Measurements from ENCODE around the gene KAZN. TPM values are rescaled to one million over a fixed set of nuclear protein-coding genes. Genes with fewer than 3 reads are reported as not detected.
A peak's percentile ranks its signal among the peaks of the same experiment; 100 is the strongest.

Gene KAZN
- total RNA-seq, 1 experiment from 2014 or later = 3.4 TPM

DNA sequence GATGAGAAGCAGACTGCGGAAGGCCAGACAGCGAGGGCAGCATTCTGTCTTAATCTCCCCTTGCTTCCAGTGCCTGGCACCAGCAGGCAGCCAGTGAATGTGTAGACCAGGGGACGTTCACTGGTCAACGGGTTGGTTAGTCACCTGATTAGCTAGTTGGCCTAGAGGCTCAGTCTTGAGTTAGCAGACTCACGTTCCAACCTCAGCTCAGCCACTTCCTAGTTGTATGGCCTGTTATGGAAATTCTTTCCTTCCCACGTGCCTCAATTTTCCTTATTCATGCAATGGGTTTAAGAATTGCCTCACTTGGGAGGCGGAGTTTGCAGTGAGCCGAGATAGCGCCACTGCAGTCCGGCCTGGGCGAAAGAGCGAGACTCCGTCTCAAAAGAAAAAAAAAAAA is 305.4 kb downstream of the KAZN start:
- no peaks in the 10 kb centered on the region for H3K27me3 ChIP-seq
- H3K36me3 ChIP-seq = no peaks in the 10 kb centered on the region
- no peak overlapping the region for H3K4me3 ChIP-seq
- no peak for DNase-seq
- no peaks in the 10 kb centered on the region for H3K9me3 ChIP-seq

DNA sequence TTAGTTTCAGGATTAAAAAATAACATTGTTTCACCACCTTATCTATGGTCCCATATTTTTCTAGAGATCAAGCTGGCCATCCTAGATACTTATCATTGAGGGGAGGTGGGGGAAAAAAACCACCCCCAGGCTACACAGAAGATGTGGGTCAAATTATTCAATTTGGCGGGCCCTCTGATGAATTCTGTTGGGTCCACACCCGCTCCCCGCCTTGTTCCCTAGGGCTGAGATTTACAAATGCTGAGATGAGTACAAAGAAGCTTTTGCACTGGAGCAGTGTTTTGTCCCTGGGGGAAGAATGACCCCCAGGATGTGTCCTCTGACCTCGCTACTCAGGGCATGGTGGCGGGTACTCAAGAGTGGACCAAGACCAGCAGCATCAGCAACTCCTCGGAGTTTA is 308.2 kb downstream of the KAZN start:
- H3K9me3 ChIP-seq = no peaks in the 10 kb centered on the region
- DNase-seq = no peak

DNA sequence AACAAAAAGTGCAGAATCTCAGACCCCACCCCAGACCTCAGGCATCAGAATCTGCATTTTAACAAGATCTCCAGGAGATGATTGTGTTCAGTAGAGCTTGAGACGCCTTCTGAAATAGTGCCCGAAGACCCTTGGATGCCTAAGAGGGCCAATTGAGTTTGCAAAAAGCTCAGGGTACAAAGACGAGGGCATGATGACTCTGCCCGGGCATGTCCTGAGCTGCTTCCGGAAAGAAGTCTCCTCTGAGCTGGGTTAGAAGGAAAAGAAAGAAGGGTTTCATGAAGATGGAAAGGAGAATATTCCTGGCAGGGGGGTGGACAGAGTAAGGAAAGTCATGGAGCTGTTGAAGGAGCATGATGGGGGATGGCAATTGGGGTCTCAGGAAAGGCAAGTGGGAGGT is 308.9 kb downstream of the KAZN start:
- no peaks in the 10 kb centered on the region for H3K9me3 ChIP-seq
- no peaks in the 10 kb centered on the region for H3K27me3 ChIP-seq
- H3K36me3 ChIP-seq = no peaks in the 10 kb centered on the region
- no peak for DNase-seq
- no peak overlapping the region for H3K4me3 ChIP-seq

More for the DNA sequence above, 308.2 kb downstream of the KAZN start:
- no peaks in the 10 kb centered on the region for H3K36me3 ChIP-seq
- H3K27me3 ChIP-seq = no peaks in the 10 kb centered on the region
- H3K4me3 ChIP-seq = no peak overlapping the region

DNA sequence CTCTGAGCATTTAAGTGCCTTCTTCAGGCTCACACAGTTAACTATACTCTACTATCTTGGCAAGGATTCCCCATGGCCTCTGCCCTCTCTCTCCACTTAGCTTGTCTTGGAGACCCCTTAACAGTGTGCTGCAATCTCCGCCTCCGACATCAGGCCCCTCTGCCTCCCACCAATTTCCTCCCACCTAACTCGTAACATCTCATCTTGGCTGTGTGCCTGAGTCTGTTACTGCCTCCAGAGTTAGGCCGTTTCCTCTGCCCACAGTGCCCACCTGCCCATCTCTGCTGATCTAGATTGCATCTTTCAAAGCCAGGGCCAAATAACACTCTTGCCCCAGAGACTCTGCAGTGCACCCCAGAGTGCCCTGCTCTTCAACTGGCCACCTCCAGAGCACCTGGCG is 310.8 kb downstream of the KAZN start:
- H3K36me3 ChIP-seq = no peaks in the 10 kb centered on the region
- no peak overlapping the region for H3K4me3 ChIP-seq
- H3K27me3 ChIP-seq = no peaks in the 10 kb centered on the region
- no peaks in the 10 kb centered on the region for H3K9me3 ChIP-seq
- DNase-seq = no peak

DNA sequence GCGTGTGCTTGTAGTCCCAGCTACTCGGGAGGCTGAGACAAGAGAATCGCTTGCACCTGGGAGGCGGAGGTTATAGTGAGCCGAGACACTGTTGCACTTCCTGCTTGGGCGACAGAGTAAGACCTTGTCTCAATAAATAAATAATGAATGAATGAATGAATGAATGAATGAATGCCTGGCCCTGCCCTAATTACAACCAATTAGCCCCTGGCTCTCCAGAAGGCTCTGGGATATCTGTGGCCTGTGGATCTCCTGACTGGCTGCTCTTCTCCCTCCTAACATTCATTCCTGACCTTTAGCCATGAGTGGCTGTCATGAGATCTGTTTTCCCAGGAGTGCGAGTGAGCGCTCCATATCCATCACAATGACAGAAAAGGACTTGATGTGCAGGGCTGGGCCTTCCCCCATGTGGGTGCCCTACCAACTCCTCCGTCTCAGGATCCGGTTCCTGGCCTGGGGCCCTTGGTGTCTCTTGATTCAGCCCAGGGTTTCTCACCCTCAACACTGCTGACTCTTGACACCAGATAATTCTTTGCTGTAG is 311.5 kb downstream of the KAZN start:
- DNase-seq = no peak
- no peaks in the 10 kb centered on the region for H3K27me3 ChIP-seq
- no peak overlapping the region for H3K4me3 ChIP-seq
- no peaks in the 10 kb centered on the region for H3K36me3 ChIP-seq
- no peaks in the 10 kb centered on the region for H3K9me3 ChIP-seq

DNA sequence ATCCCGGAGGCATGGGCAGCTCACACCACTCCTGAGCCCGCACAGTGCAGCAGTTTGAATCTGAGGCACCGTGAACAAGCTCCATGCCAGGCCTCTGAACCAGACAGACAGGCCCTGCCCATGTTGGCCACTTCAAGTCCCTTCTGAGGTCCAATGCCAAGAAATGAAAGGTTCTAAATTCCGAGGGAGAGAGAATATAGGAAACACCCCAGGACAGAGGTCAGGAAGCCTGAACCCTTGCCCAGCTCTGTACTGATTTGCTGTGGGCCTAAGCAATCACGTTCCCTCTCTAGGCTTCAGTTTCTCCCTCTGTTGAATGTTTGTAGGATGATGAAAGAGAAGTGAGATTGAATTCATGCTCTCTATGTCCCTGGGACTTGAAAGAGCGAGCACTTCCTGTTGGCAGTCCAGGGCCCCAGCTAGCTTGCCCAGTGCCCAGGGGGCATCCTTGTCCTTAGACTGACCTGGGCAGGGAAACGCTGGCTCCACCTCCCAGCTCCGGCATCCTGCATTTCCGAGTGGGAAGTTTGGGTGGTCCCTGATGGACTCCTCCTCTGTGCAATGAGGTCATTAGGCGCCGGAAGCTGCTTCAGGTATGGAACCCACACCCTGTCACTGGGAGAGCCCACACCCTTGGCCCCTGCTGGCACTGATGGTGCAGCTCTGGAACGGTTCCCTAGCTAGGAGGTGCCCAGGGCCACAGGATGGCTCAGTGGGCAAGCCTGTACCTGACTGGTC is 312.7 kb downstream of the KAZN start:
- Histone ChIP-seq H3K36me3 (no peaks in the 10 kb centered on the region), H3K9me3 (no peaks in the 10 kb centered on the region), H3K27me3 (no peaks in the 10 kb centered on the region), H3K4me3 (no peak overlapping the region)
- DNase-seq = peak; percentile 76

DNA sequence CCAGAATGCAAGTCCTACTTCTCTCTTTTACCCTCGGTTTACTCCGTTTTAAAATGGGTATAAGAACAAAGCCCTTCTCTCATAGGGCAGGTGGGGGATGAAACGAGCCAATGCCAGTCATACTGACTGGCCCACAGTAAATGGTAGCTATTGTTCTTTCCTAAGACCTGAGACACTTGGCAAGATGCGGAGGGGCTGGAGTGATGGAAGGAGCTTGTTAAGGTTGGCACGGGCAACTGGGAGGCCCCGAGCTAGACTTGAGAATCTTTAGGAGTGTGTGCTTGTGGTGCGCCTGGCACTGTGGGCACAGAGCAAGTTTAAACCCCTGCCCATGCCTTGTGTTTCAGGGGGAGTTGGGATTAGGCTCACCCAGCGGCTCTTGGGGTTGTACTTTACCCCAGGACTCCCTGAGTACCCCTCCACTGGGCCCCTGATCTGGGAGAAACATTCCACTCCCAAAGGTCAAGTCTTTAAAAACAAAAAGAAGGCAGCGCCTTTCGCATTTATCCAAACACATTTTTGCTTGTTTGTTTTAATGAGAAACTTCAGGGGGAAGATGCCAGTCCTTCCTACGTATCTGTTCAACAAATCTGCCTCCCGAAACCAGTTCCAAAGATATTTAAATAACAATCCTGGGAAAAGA is 314.5 kb downstream of the KAZN start:
- no peaks in the 10 kb centered on the region for H3K36me3 ChIP-seq
- H3K4me3 ChIP-seq = no peak overlapping the region
- no peaks in the 10 kb centered on the region for H3K9me3 ChIP-seq
- no peaks in the 10 kb centered on the region for H3K27me3 ChIP-seq
- no peak for DNase-seq

DNA sequence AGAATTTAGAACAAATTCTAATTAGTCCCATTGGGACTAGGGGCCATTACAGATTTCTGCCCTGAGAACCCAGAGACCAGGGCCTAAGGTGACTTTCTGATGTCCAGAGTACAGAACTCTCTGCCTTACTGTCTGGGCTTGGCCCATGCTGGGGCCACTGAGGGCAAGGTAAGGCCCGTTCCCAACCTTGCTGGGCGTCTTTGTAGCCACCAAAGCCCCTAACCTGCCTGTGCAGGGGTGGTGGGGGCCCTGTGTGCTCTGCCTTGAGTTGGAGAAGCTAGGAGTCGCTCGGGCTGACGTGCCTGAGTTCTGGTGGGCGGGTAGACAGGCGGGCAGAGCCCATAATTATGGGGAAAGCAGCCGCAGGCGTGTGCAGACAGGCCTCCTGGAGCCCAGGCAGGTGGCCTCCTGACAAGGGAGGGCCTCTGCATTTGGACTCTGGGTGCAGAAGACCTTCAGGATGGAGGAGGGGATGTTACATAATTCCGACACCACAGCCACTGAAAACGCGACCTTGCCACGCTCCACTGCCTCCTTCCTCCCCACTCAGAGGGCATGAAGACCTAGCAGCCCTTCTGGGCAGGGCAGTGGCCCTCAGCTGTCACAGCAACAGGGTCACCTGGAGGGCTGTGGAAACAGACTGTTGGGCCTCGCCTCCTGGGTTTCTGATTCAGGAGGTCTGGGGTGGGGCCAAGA is 315.1 kb downstream of the KAZN start:
- no peaks in the 10 kb centered on the region for H3K27me3 ChIP-seq
- H3K9me3 ChIP-seq = no peaks in the 10 kb centered on the region
- no peak overlapping the region for H3K4me3 ChIP-seq
- DNase-seq = no peak
- no peaks in the 10 kb centered on the region for H3K36me3 ChIP-seq

DNA sequence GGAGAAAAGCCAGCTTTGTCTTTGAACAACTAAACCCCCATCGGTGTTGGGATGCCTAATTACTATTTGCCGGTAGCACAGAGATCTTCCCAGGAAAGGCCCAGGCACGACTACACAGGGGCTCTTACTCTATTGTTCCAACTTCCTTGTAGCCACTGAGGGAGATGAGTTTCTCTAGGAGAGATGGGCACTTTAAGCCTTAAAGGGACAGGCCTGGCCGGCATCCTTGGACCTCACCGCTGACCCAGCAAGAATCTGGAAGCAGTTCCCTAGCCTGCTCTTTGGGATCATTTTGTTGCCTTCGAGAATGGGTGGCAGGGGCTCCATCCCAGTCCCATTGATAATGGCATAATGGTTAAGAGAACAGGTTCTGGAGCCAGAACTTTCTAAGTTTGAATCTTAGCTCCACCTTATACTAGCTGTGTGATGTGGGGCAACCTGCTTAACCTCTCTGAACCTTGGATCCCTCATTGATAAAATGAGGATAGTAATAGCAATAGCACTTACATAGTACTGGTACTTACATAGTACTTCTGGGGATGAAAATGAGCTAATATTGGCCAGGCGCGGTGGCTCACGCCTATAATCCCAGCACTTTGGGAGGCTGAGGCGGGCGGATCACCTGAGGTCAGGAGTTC is 316.0 kb downstream of the KAZN start:
- no peak for DNase-seq
- Histone ChIP-seq H3K27me3 (no peaks in the 10 kb centered on the region), H3K9me3 (no peaks in the 10 kb centered on the region), H3K4me3 (no peak overlapping the region), H3K36me3 (no peaks in the 10 kb centered on the region)

DNA sequence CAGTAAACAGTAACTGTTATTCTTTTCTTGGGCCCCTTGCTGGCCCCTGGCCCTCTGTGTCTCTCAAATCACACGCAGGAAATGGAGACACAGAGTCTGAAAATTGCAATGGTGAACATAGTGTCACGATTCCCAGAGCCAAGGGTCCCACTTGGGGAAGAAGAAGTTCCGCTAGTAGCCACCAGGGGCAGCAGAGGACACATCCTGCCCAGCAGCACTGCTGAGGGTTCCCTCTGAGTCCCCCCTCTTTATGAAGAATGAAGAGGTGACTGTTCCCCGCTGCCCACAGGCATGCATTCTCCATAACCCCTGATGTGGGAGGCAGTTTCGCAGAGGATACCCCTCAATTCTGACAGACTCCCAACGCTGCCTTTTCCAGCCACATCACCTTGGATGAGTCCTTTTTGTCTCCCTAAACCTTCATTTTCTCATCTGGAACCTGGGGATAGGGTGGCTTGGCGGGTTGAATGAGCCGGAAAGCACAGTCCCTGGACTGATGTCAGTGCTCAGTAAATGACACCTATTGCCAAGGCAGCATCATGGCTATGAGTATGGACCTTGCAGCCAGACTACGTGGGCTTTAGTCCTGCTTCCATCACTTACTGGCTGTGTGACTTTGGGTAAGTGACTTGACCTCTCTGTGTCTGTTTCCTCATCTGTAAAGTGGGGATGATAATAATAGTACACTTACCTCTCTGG is 317.0 kb downstream of the KAZN start:
- H3K4me3 ChIP-seq = no peak overlapping the region
- DNase-seq = peak; percentile 38
- no peaks in the 10 kb centered on the region for H3K9me3 ChIP-seq
- no peaks in the 10 kb centered on the region for H3K36me3 ChIP-seq
- no peaks in the 10 kb centered on the region for H3K27me3 ChIP-seq

DNA sequence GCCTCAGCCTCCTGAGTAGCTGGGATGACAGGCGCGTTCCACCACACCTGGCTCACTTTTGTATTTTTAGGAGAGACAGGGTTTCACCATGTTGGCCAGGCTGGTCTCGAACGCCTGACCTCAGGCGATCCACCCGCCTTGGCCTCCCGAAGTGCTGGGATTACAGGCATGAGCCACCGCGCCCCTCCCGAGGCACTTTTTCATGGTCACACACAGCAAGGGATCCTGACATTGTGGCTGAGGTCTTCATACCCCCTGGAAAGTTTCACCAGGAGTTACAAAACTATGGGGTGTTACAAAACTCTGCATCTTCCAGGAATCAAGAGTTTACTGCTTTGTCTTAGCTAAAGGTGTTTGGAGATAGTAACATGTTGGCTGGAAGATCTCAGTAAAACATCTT is 320.8 kb downstream of the KAZN start:
- H3K4me3 ChIP-seq = no peak overlapping the region
- no peak for DNase-seq
- no peaks in the 10 kb centered on the region for H3K27me3 ChIP-seq
- H3K36me3 ChIP-seq = no peaks in the 10 kb centered on the region
- H3K9me3 ChIP-seq = no peaks in the 10 kb centered on the region

DNA sequence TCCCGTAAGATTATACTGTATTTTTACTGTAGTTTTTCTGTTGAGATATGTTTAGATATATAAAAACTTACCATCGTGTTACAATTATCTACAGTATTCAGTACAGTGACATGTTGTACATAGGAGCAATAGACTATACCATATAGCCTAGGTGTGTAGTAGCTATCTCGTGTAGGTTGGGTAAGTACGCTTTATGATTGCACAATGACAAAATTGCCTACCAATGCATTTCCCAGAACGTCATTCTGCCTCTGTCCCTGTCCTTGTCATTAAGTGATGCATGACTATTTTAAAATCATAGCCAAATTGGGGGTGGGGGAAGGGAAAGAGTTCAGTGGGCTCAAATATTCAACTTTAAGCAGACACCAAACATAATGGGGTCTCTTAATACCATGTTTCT is 321.3 kb downstream of the KAZN start:
- Histone ChIP-seq H3K36me3 (no peaks in the 10 kb centered on the region), H3K27me3 (no peaks in the 10 kb centered on the region), H3K4me3 (no peak overlapping the region), H3K9me3 (no peaks in the 10 kb centered on the region)
- DNase-seq = no peak

DNA sequence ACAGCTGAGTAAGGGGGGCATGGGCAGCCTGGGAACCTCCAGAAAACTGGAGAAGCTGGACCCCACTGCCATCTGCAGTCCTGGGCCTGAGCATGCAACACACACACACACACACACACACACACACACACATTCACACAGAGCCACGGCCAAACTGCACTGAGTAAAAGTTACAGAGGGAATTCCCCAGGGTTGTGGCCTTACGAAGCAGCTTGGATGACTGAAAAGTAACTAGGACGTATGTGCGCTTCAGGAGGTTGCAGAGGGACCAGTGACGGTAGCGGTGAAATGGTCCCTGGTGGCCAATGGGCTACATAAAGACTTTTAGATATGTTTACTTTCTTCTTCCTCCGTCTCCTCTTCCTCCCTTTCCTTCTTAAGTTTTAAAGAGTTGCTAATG is 322.6 kb downstream of the KAZN start:
- no peak for DNase-seq
- Histone ChIP-seq H3K27me3 (no peaks in the 10 kb centered on the region), H3K4me3 (no peak overlapping the region)

DNA sequence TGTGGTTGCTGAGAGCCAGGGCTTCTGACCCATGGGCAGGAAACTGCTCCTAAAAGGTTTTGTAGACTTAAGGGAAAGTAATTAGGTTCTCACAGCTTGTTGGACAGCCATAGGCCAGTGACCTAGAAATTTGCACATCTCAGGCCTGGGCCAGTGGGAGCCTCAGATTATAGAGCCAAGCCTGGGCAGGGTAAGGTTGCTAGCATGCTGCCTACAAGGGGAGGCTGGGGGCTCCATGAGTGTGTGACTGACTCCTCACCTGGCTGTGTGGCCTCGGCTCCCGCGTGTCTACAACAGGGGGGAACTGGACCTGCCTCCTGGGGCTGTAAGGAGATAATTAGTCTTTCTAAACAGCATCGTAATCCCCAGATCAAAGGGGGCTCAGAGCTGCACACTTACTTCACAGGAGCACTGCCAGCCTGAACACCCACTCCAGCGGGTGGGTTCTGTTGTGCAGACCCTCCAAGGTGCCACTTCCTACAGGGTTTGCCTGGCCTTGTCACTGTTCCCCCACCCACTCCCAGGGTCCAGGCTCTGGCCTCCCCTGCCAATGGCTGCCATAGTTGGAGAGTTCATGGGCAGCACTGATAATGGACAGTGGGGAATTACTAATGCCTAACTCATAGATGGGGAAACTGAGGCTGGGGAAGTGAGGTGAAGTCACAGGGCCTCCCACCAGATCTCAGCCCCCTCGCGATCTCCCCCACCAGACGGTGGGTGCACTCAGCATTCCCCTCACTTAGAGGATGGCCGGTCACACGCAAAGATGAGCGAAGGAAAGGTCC is 324.6 kb downstream of the KAZN start:
- DNase-seq = no peak
- peak overlapping the region; percentile 22; the same call in 1 of the 2 replicates for H3K4me3 ChIP-seq
- H3K36me3 ChIP-seq = no peaks in the 10 kb centered on the region

More for the DNA sequence above, 322.6 kb downstream of the KAZN start:
- no peaks in the 10 kb centered on the region for H3K9me3 ChIP-seq
- no peaks in the 10 kb centered on the region for H3K36me3 ChIP-seq

DNA sequence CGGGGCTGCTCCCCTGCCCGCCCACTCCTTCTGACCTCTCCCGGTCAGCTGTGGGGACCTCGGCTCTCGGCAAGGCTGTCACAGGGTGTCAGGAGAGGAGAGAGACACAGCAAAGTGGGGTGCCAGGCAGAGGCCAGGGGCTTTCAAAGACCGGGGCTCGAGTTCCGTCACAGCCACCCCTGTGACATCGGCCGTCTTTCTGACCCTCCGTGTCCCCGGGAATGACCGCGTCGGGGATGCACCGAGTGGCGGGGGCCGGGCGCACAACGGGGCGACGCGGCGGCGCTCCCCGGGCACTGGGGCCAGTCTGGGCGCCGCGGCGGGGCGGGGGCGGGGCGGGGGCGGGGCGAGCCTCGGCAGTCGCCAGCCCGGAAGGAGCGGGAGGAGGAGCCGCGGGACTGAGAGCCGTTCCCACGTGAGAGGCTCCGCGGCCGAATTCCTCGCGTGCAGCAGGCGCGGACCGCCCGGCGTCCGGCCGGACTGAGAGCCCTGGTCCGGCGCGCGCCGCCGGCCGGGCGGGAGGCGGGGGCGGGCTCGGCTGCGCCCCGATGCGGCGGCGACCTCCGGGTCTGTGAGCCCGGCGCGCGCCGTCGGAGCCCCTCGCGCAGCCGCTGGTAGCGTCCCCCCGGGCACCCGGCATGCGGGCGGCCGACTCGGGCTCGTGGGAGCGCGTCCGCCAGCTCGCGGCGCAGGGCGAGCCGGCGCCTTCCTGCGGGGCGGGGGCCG is 325.4 kb downstream of the KAZN start:
- Histone ChIP-seq H3K36me3 (no peaks in the 10 kb centered on the region), H3K9me3 (no peaks in the 10 kb centered on the region), H3K4me3 (peak overlapping the region; percentile 22; the same call in 1 of the 2 replicates), H3K27me3 (no peaks in the 10 kb centered on the region)
- peak; percentile 78 for DNase-seq

More for the DNA sequence above, 324.6 kb downstream of the KAZN start:
- Histone ChIP-seq H3K27me3 (no peaks in the 10 kb centered on the region), H3K9me3 (no peaks in the 10 kb centered on the region)
